Inflammatory macrophage treated with lipopolysaccharide for 4 hours (primary cell): Measurements from ENCODE around the gene SMARCA1.

ENCODE experiments used
- DNase-seq: peaks from one replicate; pipeline ENCODE4 v3.0.0-alpha.2; 2020

The SMARCA1 gene

DNA sequence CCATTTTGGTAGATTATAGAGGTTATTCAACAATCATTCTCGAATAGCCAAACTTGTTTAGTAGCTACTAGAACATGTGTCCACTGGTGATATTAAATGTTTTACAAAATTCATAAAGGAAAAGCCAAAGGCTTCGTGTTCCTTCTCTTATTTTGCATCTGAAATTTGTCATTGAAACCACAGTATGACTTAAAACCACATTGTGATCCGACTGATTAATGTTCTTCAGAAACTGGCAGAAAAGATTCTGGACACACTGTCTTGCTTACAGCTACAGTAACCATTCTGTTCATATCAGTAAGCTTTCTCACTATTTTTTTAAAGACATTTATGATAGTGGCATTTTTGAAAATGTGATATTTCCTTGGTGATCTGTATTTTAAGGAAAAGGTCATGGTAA, 2.6 kb upstream of the SMARCA1 start:
- no peak for DNase-seq

DNA sequence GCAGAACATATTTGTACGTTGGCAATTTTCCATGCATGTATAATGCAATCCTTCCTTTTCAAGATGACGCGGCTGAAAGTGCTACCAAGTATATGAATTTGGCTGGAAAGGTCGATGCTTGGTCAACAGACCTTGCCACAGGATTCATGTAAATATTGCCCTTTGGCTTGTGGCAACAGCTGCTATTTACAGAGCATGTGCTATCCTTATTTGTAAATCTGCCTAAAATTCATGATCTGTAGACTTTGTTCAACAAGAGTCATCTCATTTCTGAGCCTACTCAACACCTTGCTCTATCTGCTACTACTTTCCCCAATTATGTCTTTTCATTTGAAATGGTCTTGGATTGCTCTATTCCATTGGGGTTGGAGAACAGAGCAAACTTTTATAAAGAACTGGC, 1.9 kb upstream of the SMARCA1 start:
- DNase-seq = no peak

DNA sequence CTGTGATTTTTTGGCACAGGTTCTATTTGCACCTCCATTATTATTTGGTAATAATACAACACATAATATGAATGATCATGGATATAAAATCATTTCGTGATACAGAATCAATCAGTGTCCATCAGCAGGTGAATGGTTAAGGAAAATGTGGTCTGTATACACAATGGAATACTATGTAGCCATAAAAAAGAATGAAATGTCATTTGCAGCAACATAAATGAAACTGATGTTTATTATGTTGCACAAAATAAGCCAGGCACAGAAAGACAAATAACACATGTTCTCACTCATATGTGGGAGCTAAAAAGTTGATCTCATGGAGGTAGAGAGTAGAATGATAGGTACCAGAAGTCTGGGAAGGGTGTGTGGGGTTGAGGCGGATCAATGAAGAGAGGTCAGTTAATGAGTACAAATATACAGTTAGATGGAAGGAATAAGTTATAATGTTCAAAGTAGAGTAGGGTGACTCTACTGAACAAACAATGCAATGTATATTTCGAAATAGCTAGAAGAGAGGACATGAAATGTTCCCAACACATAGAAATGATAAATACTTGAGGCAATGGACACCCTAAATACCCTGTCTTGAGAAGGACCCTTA, 1.1 kb upstream of the SMARCA1 start:
- no peak for DNase-seq

DNA sequence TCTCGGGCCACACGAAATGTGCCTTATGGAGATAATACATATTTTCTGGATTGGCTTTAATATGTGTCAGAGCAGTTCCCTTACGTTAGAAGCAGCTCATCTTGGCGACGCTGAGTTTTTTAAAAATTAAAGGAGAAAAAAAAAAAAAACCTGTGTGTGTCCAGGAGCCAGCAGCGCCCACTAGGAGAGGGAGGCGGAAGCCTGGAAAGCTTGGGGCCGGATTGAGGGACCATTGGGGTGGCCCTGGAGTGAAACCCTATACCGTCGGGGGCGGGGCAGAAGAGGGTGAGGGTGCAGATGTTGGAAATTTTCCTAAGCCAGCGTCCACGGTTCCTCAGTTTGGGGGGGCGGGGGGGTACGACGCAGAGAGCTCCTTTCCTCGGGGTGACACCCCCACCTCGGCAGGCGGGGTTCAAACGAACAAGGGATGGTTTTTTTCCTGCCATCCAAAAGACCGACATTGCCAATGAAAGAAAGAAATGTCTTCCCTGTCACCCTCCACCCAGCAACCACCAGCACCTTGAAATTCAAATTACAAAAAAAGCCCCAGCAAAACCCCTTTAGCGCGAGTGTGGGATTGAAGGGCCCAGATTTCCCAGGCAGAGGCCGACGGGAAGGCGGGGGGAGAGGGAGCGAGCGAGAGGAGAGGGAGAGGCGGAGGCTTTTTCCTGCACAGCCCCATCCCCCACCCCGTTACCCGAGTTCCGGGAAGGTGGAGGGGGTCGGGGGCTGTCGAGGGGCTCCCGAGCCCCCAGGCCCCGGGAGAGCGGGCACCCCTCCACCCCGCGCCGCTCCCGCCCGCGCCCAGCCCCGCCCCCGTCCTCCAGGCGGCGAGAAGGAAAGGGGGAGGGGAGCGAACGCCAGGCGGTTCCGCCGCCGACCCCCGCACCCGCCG, 859 bp downstream of the SMARCA1 start:
- DNase-seq = peak; percentile 5

DNA sequence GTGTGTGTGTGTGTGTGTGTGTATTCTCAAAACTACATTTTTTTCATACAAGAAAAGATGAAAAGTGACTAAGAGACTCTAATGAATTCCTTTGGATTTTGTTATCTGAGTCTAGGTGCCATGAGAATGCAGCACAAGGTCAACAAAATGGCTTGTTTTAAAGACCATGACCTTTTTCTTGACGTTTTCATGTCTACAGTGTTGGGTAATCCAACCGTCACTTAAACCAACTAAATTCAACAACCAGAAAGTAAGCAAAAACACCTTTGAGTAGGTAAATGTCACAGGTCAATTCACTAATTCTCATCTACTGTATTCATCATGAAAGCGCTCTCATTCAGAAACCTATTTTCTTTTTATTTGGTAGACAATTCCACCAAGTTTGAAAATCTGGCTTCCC, 3.1 kb downstream of the SMARCA1 start:
- no peak for DNase-seq

DNA sequence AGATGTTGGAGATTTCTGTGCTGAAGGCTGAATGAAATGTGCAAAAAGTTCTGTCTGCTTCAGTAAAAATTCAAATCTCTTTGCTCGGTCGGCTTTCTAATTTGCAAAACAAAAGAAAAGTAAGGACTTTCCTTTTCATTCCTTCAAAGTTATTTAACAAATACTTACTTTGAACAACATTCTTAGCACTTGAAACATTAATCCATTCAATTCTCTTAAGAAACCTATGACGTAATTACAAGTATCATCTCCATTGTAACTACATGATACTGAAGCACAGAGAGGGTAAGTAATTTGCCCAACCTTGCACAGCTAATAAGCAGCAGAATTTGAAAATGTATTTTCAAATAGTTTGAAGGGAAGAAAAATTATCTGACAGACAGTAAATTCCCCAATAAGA, 6.9 kb downstream of the SMARCA1 start:
- DNase-seq = no peak

GRCh38 chrX:129512409-129512808, 10.9 kb downstream of the SMARCA1 start:
- DNase-seq = no peak

- no peak for DNase-seq
These were observed 11.6 kb downstream of the SMARCA1 start for GRCh38 chrX:129511689-129512088.

GRCh38 chrX:129510331-129510730, 13.0 kb downstream of the SMARCA1 start:
- DNase-seq = no peak

DNA sequence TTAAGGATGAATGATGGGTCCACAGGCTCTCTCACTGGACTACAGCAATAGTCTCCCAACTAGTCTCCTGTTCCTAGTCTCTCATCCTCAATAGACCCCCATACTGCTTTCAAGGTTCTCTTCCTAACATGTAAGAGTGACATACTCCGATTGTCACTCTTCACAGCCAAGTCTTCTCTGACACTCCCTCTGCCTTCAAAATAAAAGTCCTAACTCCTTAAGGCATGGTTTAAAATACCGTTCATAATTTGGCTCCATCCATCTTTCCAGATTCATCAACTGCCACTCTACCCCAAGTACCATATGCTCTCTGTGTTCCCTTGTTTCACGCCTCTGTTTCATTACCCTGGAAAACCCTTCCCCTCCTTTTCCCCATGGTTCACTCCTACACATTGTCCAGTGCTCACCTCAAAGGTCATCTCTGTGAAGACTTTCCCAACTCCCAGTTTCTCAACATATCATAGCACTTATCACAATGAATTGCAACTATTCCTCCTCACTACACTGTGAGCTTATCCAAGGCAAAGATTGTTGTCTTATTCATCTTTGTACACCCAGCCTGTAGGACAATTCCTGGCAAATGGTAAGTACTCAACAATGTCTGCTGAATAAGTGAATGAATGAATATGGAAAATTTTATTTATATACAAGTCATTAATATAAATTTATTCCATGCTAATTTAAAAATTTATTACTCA, 26.0 kb downstream of the SMARCA1 start:
- DNase-seq = no peak

- no peak for DNase-seq
These were observed 26.7 kb downstream of the SMARCA1 start for GRCh38 chrX:129496625-129497024.

GRCh38 chrX:129495900-129496299, 27.4 kb downstream of the SMARCA1 start:
- DNase-seq = no peak

- no peak for DNase-seq
These were observed 28.4 kb downstream of the SMARCA1 start for GRCh38 chrX:129494887-129495286.

DNA sequence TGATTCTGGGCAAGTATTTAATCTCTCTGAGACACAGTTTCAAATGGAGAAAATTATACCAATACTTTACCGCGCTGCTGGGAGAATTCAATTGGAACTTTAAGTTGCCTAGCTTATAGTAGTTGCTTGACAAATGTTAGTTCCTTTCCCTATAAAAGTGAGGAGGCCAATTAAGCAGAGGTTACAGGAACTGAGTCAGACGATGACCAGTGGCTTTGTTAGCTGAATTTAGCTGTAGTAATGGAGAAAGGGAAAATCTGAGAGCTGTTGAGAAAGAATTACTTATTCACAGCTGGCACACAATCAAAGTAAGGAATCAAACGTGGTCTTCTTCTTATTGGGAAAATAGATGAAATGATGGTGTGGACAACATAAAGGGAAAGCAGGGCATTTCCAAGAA, 29.6 kb downstream of the SMARCA1 start:
- no peak for DNase-seq

GRCh38 chrX:129490330-129490729, 33.0 kb downstream of the SMARCA1 start:
- DNase-seq = no peak

- DNase-seq = no peak
These were observed 34.9 kb downstream of the SMARCA1 start for GRCh38 chrX:129488359-129488758.

- DNase-seq = no peak
These were observed 42.4 kb downstream of the SMARCA1 start for GRCh38 chrX:129480889-129481288.

- no peak for DNase-seq
These were observed 44.8 kb downstream of the SMARCA1 start for GRCh38 chrX:129478516-129478915.

DNA sequence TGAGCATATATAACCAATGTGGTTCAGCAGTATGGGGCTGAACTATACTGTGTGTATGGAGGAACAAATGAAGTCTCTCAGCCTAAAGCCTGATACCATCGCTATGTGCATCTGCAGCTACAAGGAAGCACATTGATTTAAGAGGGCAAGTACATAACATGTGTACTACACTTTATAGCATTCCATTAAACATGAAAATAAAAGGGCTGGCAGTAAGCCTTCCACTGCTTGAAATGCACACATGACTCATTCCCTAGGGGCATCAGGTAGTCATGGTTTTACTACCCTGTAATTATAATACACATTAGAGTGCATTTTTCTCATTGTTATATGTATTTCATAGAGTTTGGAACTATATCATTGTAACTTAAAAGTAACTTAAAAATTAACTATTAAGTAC, 51.2 kb downstream of the SMARCA1 start:
- DNase-seq = no peak

DNA sequence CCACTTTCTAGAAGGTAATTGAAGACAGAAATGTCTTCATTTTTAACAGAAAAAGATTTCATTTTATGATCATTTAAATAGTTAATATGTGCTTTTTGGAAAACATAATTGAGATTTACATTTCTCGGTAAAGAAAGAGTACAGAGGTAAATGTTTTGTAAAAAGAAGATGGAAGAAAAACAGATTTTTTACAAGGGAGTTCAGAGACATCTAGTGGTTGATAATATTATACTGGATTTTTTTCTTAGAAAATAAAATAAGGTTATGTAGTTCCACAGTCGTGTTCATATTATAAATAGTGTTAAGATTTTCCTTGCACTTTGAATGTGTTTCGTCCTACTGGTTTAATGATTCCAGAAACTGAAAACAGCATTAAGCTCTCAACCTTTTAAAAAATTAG, 60.6 kb downstream of the SMARCA1 start:
- no peak for DNase-seq

- DNase-seq = no peak
These were observed 61.4 kb downstream of the SMARCA1 start for GRCh38 chrX:129461801-129462456.

GRCh38 chrX:129452523-129452922, 70.8 kb downstream of the SMARCA1 start:
- DNase-seq = no peak

DNA sequence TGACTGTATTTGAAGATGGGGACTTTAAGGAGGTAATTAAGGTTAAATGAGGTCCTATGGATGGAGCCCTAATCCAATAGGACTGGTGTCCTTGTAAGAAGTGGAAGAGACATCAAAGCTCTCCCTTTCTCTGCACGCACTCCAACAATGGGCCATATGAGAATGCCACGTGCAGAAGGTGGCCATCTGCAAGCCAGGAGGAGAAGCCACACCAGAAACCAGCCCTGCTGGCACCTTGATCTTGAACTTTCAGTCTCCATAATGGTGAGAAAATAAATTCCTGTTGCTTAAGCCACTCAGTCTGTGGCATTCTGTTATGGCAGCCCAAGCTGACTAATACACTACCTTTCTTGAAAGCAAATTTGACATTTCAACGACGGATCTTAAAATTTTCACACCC, 73.2 kb downstream of the SMARCA1 start:
- no peak for DNase-seq
